8988T (cell line): Measurements from ENCODE around the gene OR52N5.

Experiments
- DNase-seq: peaks from one replicate; pipeline ENCODE4 v3.0.0; 2011

Gene OR52N5

GRCh38 chr11:5783255-5783654 lies at the start of gene OR52N5:
Gene OR52N5, minus strand, starts transcription at chr11:5783355. Its CDS starts 4,721 bp downstream, at chr11:5778634.
- no peak for DNase-seq

- no peak for DNase-seq
Observed at GRCh38 chr11:5831196-5831829, 48.2 kb upstream of the OR52N5 start.

- no peak for DNase-seq
Observed at GRCh38 chr11:5818245-5818886, 35.2 kb upstream of the OR52N5 start.

- no peak for DNase-seq
Observed at GRCh38 chr11:5815534-5815933, 32.4 kb upstream of the OR52N5 start.

- no peak for DNase-seq
Observed at GRCh38 chr11:5809905-5810795, 27.0 kb upstream of the OR52N5 start.

GRCh38 chr11:5809122-5809519 lies 26.0 kb upstream of the OR52N5 start:
- DNase-seq, result no peak

- no peak for DNase-seq
Observed at GRCh38 chr11:5808500-5809121, 25.5 kb upstream of the OR52N5 start, which contains the start of gene OR52N2. Gene OR52N2, plus strand, starts transcription at chr11:5808924. Its CDS starts 11,412 bp downstream, at chr11:5820336.

- no peak for DNase-seq
Observed at GRCh38 chr11:5807580-5807979, 24.4 kb upstream of the OR52N5 start.

GRCh38 chr11:5803982-5804381 lies 20.8 kb upstream of the OR52N5 start:
- no peak for DNase-seq

- DNase-seq, result no peak
Observed at GRCh38 chr11:5796541-5796940, 13.4 kb upstream of the OR52N5 start.

- DNase-seq, result no peak
Observed at GRCh38 chr11:5791165-5791564, 8.0 kb upstream of the OR52N5 start, which contains the start of gene OR52N1. Gene OR52N1, minus strand, starts transcription at chr11:5791265. Its CDS starts 2,449 bp downstream, at chr11:5788816.

- no peak for DNase-seq
Observed at GRCh38 chr11:5767056-5767455, 16.1 kb downstream of the OR52N5 start.

GRCh38 chr11:5753943-5754342 lies 29.2 kb downstream of the OR52N5 start, which contains the start of gene OR52N4:
Gene OR52N4, plus strand, starts transcription at chr11:5754243. Its CDS starts 498 bp downstream, at chr11:5754741.
- DNase-seq, result no peak

GRCh38 chr11:5749836-5750235 lies 33.3 kb downstream of the OR52N5 start:
- no peak for DNase-seq

GRCh38 chr11:5746614-5747013 lies 36.5 kb downstream of the OR52N5 start:
- DNase-seq, result no peak

GRCh38 chr11:5738431-5738830 lies 44.7 kb downstream of the OR52N5 start:
- no peak for DNase-seq

- no peak for DNase-seq
Observed at GRCh38 chr11:5737670-5738392, 45.3 kb downstream of the OR52N5 start.

GRCh38 chr11:5737091-5737490 lies 46.1 kb downstream of the OR52N5 start:
- no peak for DNase-seq

- DNase-seq, result no peak
Observed at GRCh38 chr11:5736396-5736795, 46.8 kb downstream of the OR52N5 start, which contains the start of gene OR56B1. Gene OR56B1, plus strand, starts transcription at chr11:5736448. Its CDS starts 69 bp downstream, at chr11:5736517.

GRCh38 chr11:5727691-5728090 lies 55.5 kb downstream of the OR52N5 start:
- DNase-seq, result no peak

- no peak for DNase-seq
Observed at GRCh38 chr11:5726351-5726750, 56.8 kb downstream of the OR52N5 start.
